ENCODE data around the gene CHMP2A.

CHMP2A gene

GRCh38 chr19:58551577-58552471 lies 3.1 kb downstream of the CHMP2A start:
- H3K4me3 ChIP-seq (ENCODE audit: low read length): no peak overlapping the region
- peaks cover 74% of the 10 kb centered on the region for H3K36me3 ChIP-seq (replicated peaks; ENCODE audit: low read depth, low read length)
- peaks cover 73% of the 10 kb centered on the region for H3K79me2 ChIP-seq (ENCODE audit: low read length)
- no peak overlapping the region for H3K4me2 ChIP-seq (ENCODE audit: low read length)
- H2AFZ ChIP-seq (ENCODE audit: low read depth, low read length): no peak overlapping the region
- no peaks in the 10 kb centered on the region for H3K9me3 ChIP-seq (ENCODE audit: insufficient read depth, low read length)
- H3K27ac ChIP-seq (ENCODE audit: low read length): no peak overlapping the region
- TF ChIP-seq EZH2phosphoT487 (IDR thresholded peaks at IDR 0.05; ENCODE audit: low read depth) (no peak), CTCF (IDR thresholded peaks at IDR 0.05; ENCODE audit: low read depth, low read length) (no peak)
- H3K27me3 ChIP-seq (ENCODE audit: low read depth, low read length): no peaks in the 10 kb centered on the region
- no peak overlapping the region for H3K9ac ChIP-seq (ENCODE audit: low read length)
- peaks cover 18% of the 10 kb centered on the region for H3K4me1 ChIP-seq (ENCODE audit: low read length)
- H4K20me1 ChIP-seq (ENCODE audit: insufficient read depth, low read length): peaks cover 37% of the 10 kb centered on the region

DNA sequence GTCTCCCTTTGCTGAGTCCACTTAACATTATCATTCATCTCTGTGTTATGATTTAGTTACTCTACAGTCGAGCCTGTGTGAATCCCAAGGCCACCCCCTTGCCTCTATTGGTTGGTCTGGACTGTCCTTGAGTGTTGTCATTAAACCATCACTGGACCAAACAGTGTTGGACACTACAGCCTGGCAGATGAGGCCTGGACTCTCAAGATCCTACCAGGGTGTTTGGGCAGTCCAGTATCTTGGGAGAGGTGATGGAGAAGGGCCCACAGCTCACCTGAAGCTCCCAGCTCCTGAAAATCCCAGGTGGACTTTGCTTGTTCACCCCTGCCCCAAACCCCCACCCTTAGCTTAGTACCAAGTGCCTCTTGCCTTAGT lies 3.8 kb downstream of the CHMP2A start:
- H3K27me3 ChIP-seq (ENCODE audit: low read depth, low read length): no peaks in the 10 kb centered on the region
- no peaks in the 10 kb centered on the region for H3K9me3 ChIP-seq (ENCODE audit: insufficient read depth, low read length)
- H3K4me1 ChIP-seq (ENCODE audit: low read length): peaks cover 23% of the 10 kb centered on the region
- peaks cover 44% of the 10 kb centered on the region for H4K20me1 ChIP-seq (ENCODE audit: insufficient read depth, low read length)
- no peak overlapping the region for H3K9ac ChIP-seq (ENCODE audit: low read length)
- no peak for TF ChIP-seq EZH2phosphoT487 (IDR thresholded peaks at IDR 0.05; ENCODE audit: low read depth)
- TF ChIP-seq CTCF (IDR thresholded peaks at IDR 0.05; ENCODE audit: low read depth, low read length): no peak
- no peak overlapping the region for H3K27ac ChIP-seq (ENCODE audit: low read length)
- peaks cover 73% of the 10 kb centered on the region for H3K79me2 ChIP-seq (ENCODE audit: low read length)
- no peak overlapping the region for H3K4me3 ChIP-seq (ENCODE audit: low read length)
- H3K36me3 ChIP-seq (replicated peaks; ENCODE audit: low read depth, low read length): peaks cover 77% of the 10 kb centered on the region
- H3K4me2 ChIP-seq (ENCODE audit: low read length): no peak overlapping the region
- no peak overlapping the region for H2AFZ ChIP-seq (ENCODE audit: low read depth, low read length)

- peaks cover 73% of the 10 kb centered on the region for H3K79me2 ChIP-seq (ENCODE audit: low read length)
- peaks cover 80% of the 10 kb centered on the region for H3K36me3 ChIP-seq (replicated peaks; ENCODE audit: low read depth, low read length)
Observed at GRCh38 chr19:58550362-58551122, 4.4 kb downstream of the CHMP2A start.

More at GRCh38 chr19:58550362-58551122, 4.4 kb downstream of the CHMP2A start:
- no peak overlapping the region for H3K9ac ChIP-seq (ENCODE audit: low read length)
- no peak overlapping the region for H2AFZ ChIP-seq (ENCODE audit: low read depth, low read length)
- TF ChIP-seq EZH2phosphoT487 (IDR thresholded peaks at IDR 0.05; ENCODE audit: low read depth) (no peak), CTCF (IDR thresholded peaks at IDR 0.05; ENCODE audit: low read depth, low read length) (no peak)
- peaks cover 50% of the 10 kb centered on the region for H4K20me1 ChIP-seq (ENCODE audit: insufficient read depth, low read length)
- no peaks in the 10 kb centered on the region for H3K9me3 ChIP-seq (ENCODE audit: insufficient read depth, low read length)
- peaks cover 27% of the 10 kb centered on the region for H3K4me1 ChIP-seq (ENCODE audit: low read length)
- H3K4me3 ChIP-seq (ENCODE audit: low read length): no peak overlapping the region
- H3K4me2 ChIP-seq (ENCODE audit: low read length): no peak overlapping the region
- H3K27ac ChIP-seq (ENCODE audit: low read length): no peak overlapping the region
- H3K27me3 ChIP-seq (ENCODE audit: low read depth, low read length): no peaks in the 10 kb centered on the region
